ENCODE results near the gene UACA. TPM values are rescaled to one million over a fixed set of nuclear protein-coding genes. Genes with fewer than 3 reads are reported as not detected.

UACA gene
- total RNA-seq, 2 donors from 2014 or later = 1.3 to 1.7 TPM

DNA sequence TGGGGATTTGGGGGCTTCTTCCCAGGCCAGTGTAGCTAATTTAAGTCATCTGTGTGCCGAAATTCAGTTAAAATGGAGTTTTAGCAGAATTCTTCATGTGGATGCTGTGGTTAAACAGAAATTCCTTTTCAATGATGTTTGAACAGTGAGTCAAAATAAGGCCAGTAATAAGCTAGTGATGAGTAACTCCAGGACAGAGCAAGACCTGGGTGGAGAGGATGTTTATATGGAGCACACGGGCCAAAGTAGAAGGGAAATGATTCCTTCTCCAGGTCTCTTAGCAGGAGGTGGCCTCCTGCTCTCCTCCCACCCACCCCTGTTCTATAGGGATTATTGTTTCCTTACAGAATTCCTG lies 31.9 kb upstream of the UACA start:
- ATAC-seq (no peak), DNase-seq (no peak)
- H3K4me1 Mint-ChIP-seq = no peaks in the 10 kb centered on the region
- no peaks in the 10 kb centered on the region for H3K36me3 Mint-ChIP-seq (ENCODE audit: low read depth)
- H3K27me3 Mint-ChIP-seq = peaks cover 28% of the 10 kb centered on the region
- H3K9me3 ChIP-seq (ENCODE audit: control insufficient read depth, low read length, poor library complexity, severe bottlenecking) = no peaks in the 10 kb centered on the region
- no peak overlapping the region for H3K4me3 Mint-ChIP-seq
- no peak overlapping the region for H3K27ac Mint-ChIP-seq

DNA sequence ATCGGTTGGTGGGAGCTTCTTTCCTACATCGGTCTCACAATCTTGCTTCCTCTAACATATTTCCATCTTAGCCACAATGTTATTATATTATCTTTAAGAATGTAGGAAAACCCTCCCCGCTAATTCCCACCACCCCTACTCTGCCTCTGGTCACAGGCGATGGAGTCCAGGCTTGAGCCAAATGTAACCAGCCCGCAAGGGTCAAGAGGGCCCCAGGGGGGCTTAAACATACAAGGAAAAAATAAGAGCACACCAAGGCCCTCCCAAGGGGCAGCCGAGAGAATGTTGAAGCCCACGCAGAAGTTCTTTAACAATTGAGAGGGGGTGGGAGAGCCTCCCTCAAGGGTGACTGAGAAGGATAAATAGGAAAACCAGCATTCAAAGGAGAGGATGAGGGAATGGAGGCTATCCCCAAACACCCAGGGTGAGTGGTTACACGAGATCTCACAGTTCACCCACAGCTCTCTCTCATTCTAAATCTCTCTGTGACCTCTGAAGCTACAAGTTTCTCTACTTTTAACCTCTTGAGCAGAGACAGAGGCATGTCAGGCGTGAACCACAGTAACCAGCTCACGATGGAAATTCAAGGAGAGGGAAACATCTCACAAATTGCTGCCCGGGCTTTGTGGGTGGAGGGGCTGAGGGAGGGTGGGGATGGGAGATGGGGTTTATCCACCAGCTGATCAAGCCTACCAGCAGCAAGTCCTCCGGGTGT lies 31.4 kb upstream of the UACA start:
- Mint-ChIP-seq H3K4me1 (no peaks in the 10 kb centered on the region), H3K27me3 (peaks cover 28% of the 10 kb centered on the region), H3K27ac (no peak overlapping the region), H3K4me3 (no peak overlapping the region), H3K36me3 (ENCODE audit: low read depth) (no peaks in the 10 kb centered on the region)
- no peak for ATAC-seq
- DNase-seq = no peak
- H3K9me3 ChIP-seq (ENCODE audit: control insufficient read depth, low read length, poor library complexity, severe bottlenecking) = no peaks in the 10 kb centered on the region

DNA sequence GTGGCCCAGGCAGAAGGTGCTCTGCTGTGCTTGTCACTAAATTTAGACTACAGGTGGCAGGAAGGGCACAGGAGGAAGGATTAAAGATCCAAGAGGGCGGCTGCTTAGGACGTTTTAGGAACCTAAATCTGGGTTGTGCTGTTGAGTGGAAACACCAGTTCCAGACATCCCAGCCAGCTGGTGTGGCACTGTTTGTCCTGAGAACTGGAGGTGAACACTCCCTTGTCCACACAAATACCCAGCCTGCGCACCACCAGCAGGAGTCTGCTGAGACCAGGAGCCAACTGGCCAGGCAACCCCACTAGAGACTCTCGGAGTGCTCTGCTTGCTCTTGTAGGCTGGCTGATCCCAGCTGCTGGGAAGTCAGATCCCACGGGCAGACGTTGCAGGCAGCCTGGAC lies 30.3 kb upstream of the UACA start:
- DNase-seq (no peak), ATAC-seq (no peak)
- Mint-ChIP-seq H3K4me1 (no peaks in the 10 kb centered on the region), H3K4me3 (no peak overlapping the region), H3K36me3 (ENCODE audit: low read depth) (no peaks in the 10 kb centered on the region), H3K27me3 (peaks cover 23% of the 10 kb centered on the region), H3K27ac (no peak overlapping the region)
- no peaks in the 10 kb centered on the region for H3K9me3 ChIP-seq (ENCODE audit: control insufficient read depth, low read length, poor library complexity, severe bottlenecking)

DNA sequence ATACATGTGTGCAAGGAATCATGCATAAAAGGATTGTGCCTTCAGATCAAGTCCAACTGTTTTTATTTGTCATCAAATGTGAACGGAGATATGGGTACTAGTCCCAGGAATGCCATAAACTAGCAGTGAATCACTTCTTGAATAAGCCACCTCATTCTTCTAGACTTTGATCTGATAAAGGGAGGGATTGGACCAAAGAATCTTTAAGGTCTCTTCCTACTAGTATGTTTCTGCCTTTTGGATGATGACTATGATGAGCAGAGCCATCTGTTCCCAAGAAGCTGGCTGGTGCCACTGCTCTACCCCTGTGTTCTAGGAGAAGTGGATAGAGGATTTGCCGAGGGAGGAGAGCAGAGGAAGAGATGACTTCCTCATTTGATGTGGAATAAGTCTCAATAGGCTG lies 28.8 kb upstream of the UACA start:
- DNase-seq (no peak), ATAC-seq (no peak)
- no peak overlapping the region for H3K27ac Mint-ChIP-seq
- H3K4me3 Mint-ChIP-seq = no peak overlapping the region
- H3K36me3 Mint-ChIP-seq (ENCODE audit: low read depth) = no peaks in the 10 kb centered on the region
- peaks cover 28% of the 10 kb centered on the region for H3K27me3 Mint-ChIP-seq
- peaks cover 3% of the 10 kb centered on the region for H3K4me1 Mint-ChIP-seq
- no peaks in the 10 kb centered on the region for H3K9me3 ChIP-seq (ENCODE audit: control insufficient read depth, low read length, poor library complexity, severe bottlenecking)

DNA sequence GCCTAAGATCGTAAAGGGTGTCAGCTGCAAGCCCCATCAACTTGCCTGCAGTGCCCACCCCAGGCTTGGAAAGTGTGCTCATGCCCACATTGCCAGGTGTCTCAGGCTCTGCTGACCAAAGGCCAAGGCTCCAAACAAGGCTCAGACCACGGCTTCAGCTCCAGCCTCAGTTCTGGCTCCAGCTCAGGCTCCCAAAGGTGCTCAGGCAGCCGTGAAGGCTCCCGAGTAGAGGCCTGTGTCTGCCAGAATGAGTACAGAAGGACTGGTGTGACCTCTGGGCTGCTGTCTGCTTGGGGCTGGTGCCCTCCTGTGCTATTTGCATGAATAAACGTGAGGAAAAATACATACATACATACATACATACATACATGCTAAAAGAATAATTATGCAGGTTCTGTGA lies 27.9 kb upstream of the UACA start:
- no peaks in the 10 kb centered on the region for H3K36me3 Mint-ChIP-seq (ENCODE audit: low read depth)
- no peak overlapping the region for H3K4me3 Mint-ChIP-seq
- peaks cover 28% of the 10 kb centered on the region for H3K27me3 Mint-ChIP-seq
- no peak overlapping the region for H3K27ac Mint-ChIP-seq
- H3K9me3 ChIP-seq (ENCODE audit: control insufficient read depth, low read length, poor library complexity, severe bottlenecking) = no peaks in the 10 kb centered on the region
- DNase-seq (no peak), ATAC-seq (no peak)
- peaks cover 3% of the 10 kb centered on the region for H3K4me1 Mint-ChIP-seq

DNA sequence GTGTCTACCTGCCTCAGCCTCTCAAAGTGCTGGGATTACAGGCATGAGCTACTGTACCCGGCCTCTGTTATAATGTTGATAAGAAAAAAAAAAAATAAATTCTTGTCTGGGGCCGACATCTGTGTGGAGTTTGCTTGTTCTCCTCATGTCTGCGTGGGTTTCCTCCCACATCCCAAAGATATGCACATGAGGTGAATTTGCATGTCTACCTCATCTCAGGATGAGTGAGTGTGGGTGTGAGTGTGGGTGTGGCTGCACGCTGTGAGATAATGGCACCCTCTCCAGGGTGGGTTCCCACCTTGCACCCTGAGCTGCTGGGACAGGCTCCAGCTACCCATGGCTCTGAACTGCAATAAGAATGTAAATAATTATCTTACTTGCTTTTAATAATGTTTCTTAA lies 25.9 kb upstream of the UACA start:
- no peak overlapping the region for H3K4me3 Mint-ChIP-seq
- no peak for ATAC-seq

DNA sequence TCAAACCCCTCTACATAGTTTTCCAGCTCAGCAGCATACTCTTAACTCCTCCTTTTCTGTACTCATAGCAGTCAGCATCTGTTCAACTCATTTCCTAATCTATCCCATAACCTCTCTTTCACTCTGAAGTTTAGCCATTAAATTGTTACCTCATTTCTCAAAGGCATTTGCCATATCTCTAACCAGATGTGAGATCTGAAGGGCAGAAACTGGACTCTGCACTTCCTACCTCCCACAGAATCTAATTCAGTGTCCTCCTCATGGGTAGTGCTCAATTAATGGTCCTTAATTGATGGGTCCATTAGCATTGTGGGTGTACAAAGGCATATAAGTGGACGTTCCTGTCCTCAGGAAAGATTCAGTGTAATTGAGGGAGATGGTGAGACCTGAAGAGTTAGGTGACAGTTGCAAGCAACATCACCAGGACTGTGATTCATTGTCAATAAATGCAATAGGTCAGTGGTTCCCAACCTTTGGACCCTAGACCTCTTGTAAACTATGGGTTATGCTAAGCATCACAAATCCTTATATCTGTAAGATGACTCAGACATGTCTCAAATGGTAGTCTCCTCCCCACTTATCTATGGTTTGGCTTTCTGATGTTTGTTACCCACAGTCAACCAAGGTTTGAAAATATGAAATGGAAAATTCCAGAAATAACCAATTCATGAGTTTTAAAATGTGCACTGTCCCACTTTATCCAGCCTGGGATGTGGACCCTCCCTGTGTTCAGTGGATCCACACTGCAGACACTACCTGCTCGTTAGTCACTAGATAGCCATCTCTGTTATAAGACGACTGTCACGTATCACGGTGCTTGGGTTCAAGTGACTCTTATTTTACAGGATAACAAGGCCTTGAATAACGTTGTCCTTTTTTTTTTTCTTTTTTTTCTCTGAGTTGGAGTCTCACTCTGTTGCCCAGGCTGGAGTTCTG lies 25.0 kb upstream of the UACA start:
- no peak overlapping the region for H3K27ac Mint-ChIP-seq
- no peaks in the 10 kb centered on the region for H3K9me3 ChIP-seq (ENCODE audit: control insufficient read depth, low read length, poor library complexity, severe bottlenecking)
- peaks cover 3% of the 10 kb centered on the region for H3K4me1 Mint-ChIP-seq
- no peak for DNase-seq
- peaks cover 39% of the 10 kb centered on the region for H3K27me3 Mint-ChIP-seq
- ATAC-seq = no peak
- no peak overlapping the region for H3K4me3 Mint-ChIP-seq
- peaks cover 2% of the 10 kb centered on the region for H3K36me3 Mint-ChIP-seq (ENCODE audit: low read depth)

More for the DNA sequence above, 25.9 kb upstream of the UACA start:
- peaks cover 3% of the 10 kb centered on the region for H3K4me1 Mint-ChIP-seq
- H3K27ac Mint-ChIP-seq = no peak overlapping the region
- peaks cover 2% of the 10 kb centered on the region for H3K36me3 Mint-ChIP-seq (ENCODE audit: low read depth)
- peaks cover 33% of the 10 kb centered on the region for H3K27me3 Mint-ChIP-seq
- no peaks in the 10 kb centered on the region for H3K9me3 ChIP-seq (ENCODE audit: control insufficient read depth, low read length, poor library complexity, severe bottlenecking)
- DNase-seq = no peak

DNA sequence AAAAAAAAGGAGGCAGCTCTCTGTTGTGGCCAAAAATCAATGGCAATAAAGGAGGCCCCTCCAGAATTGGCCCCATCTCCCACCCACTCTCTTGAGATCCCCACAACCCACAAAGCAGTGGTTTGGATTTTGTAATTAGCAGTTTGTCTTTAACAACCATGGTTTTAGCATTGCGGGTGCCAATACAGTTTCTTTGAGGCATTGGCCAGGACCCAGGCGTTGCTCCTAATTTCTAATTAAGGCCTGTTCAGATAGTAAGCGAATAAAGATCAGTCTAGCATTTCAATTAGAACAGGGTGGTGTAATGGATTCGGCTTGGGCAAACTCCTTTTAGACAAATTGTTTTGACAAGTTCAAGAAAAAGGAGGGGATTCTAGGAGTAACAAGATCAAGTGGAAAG lies 23.6 kb upstream of the UACA start:
- H3K9me3 ChIP-seq (ENCODE audit: control insufficient read depth, low read length, poor library complexity, severe bottlenecking) = no peaks in the 10 kb centered on the region
- ATAC-seq (no peak), DNase-seq (no peak)
- Mint-ChIP-seq H3K4me1 (peaks cover 3% of the 10 kb centered on the region), H3K27me3 (peaks cover 27% of the 10 kb centered on the region), H3K27ac (no peak overlapping the region), H3K36me3 (ENCODE audit: low read depth) (peaks cover 2% of the 10 kb centered on the region), H3K4me3 (no peak overlapping the region)

DNA sequence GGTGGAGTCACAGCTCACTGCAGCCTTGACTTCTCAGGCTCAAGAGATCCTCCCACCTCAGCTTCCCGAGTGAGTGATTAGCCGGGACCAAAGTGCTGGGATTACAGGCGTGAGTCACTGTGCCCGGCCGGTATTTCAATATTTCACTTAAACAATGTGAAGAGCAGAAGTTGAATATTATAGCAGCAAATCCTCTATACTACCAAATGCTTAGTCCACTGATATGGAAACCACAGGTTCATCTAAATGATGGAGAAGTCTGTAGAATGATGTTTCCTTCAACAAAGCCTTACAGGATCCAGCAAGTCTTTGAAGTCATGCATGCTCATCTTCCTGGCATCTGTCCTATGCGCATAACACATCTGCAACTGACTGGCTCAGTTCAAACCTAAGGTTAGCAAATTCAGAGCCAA lies 20.3 kb upstream of the UACA start:
- Mint-ChIP-seq H3K36me3 (ENCODE audit: low read depth) (peaks cover 2% of the 10 kb centered on the region), H3K27ac (no peak overlapping the region), H3K4me3 (no peak overlapping the region), H3K4me1 (peaks cover 3% of the 10 kb centered on the region), H3K27me3 (peaks cover 35% of the 10 kb centered on the region)
- H3K9me3 ChIP-seq (ENCODE audit: control insufficient read depth, low read length, poor library complexity, severe bottlenecking) = no peaks in the 10 kb centered on the region
- DNase-seq (no peak), ATAC-seq (no peak)

DNA sequence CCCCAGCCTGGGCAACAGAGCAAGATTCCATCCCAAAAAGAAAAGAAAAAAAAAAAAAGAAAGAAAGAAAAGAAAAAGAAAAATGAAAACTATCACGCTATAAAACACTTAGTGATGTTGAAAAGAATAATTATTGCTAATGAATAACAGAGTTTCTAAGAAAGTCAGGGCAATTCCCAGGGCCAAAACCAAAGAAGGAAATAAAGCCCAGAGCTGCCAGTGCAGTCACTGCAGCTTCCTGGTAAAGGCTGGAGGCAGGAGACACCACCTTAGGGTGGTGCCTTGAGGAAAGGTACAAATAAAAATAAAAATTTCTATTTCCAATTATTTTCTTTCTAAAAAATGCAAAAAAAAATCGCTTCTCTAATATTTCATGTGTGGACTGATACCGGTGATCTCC lies 19.7 kb upstream of the UACA start:
- peaks cover under 1% of the 10 kb centered on the region for H3K4me1 Mint-ChIP-seq
- H3K4me3 Mint-ChIP-seq = no peak overlapping the region
- ATAC-seq (no peak), DNase-seq (no peak)
- no peaks in the 10 kb centered on the region for H3K9me3 ChIP-seq (ENCODE audit: control insufficient read depth, low read length, poor library complexity, severe bottlenecking)
- peaks cover 2% of the 10 kb centered on the region for H3K36me3 Mint-ChIP-seq (ENCODE audit: low read depth)
- H3K27ac Mint-ChIP-seq = no peak overlapping the region
- peaks cover 35% of the 10 kb centered on the region for H3K27me3 Mint-ChIP-seq

DNA sequence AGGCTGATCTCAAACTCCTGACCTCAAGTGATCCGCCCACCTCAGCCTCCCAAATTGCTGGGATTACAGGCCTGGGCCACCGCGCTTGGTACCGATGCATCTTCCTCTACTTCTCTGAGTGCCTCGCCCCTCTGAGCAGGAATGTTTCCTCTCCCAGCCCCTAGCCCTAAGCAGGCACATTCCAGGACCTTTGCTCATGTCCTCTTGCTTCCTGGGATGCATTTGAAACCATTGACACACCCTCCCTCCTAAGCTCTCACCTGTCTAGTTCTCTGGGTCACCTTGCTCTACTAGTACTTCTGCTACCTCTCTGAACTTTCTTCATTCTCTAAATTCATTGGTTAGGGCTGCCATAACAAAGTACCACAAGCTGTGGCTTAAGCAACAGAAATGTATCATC lies 17.9 kb upstream of the UACA start:
- Mint-ChIP-seq H3K4me3 (no peak overlapping the region), H3K36me3 (ENCODE audit: low read depth) (peaks cover 2% of the 10 kb centered on the region), H3K27ac (no peak overlapping the region), H3K27me3 (peaks cover 34% of the 10 kb centered on the region), H3K4me1 (no peaks in the 10 kb centered on the region)
- ATAC-seq (no peak), DNase-seq (no peak)
- H3K9me3 ChIP-seq (ENCODE audit: control insufficient read depth, low read length, poor library complexity, severe bottlenecking) = no peaks in the 10 kb centered on the region

DNA sequence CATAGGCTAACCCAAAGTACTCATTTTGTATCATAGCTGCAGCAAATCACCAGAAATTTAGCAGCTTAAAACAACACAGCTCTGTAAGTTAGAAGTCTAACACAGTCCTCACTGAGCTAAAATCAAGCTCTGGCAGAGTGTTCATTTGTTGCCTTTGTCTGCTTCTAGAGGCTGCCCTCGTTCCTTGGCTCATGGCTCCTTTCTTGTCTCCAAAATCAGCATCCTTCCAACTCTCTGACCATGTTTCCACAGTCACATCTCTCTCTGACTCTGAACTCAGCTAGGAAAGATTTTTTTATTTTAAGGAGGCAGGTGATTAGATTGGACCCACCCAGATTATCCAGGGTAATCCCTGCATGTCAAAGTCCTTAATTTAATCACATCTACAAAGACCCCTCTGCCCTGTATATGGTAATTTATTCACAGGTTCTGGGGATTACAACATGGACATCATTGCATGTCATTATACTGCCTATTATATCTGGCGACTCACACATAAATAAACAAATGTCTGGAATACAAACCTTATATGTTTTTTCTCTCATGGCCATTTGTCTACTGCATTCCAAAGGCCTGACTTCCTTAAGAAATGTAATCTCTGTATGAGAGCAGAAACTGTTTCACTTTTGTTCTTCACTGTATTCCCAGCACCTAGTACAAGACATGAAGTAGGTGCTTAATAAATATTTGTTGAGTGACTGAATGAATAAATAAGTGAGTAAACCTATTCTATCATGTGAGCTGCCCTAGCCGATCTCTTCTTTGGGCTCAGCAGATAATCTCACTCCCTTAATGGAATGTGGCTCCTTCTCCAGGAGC lies 15.1 kb upstream of the UACA start:
- Mint-ChIP-seq H3K27me3 (peaks cover 23% of the 10 kb centered on the region), H3K27ac (no peak overlapping the region), H3K4me3 (no peak overlapping the region), H3K4me1 (no peaks in the 10 kb centered on the region), H3K36me3 (ENCODE audit: low read depth) (no peaks in the 10 kb centered on the region)
- DNase-seq = no peak
- ATAC-seq = no peak
- no peaks in the 10 kb centered on the region for H3K9me3 ChIP-seq (ENCODE audit: control insufficient read depth, low read length, poor library complexity, severe bottlenecking)
